ENCODE results near the gene PSAT1. TPM values are rescaled to one million over a fixed set of nuclear protein-coding genes. Genes with fewer than 3 reads are reported as not detected.

The PSAT1 gene
- total RNA-seq, 1 donor from 2014 or later, result 46.1 TPM

- TF ChIP-seq CTCF (conservative IDR thresholded peaks at IDR 0.05; ENCODE audit: low read depth, low read length), result no peak
- DNase-seq (ENCODE audit: low read depth), result no peak
Observed at GRCh38 chr9:78363221-78363620, 66.3 kb downstream of the PSAT1 start.

GRCh38 chr9:78365748-78366697 lies 69.1 kb downstream of the PSAT1 start:
- no peak for DNase-seq (ENCODE audit: low read depth)
- no peak overlapping the region for H3K4me3 ChIP-seq (ENCODE audit: low read depth, low read length)
- peak; percentile 70 for TF ChIP-seq CTCF (conservative IDR thresholded peaks at IDR 0.05; ENCODE audit: low read depth, low read length)

More at GRCh38 chr9:78363221-78363620, 66.3 kb downstream of the PSAT1 start:
- no peak overlapping the region for H3K4me3 ChIP-seq (ENCODE audit: low read depth, low read length)

GRCh38 chr9:78366827-78367226 lies 69.9 kb downstream of the PSAT1 start:
- no peak overlapping the region for H3K4me3 ChIP-seq (ENCODE audit: low read depth, low read length)
- DNase-seq (ENCODE audit: low read depth), result no peak
- TF ChIP-seq CTCF (conservative IDR thresholded peaks at IDR 0.05; ENCODE audit: low read depth, low read length), result no peak

GRCh38 chr9:78368236-78368635 lies 71.3 kb downstream of the PSAT1 start:
- DNase-seq (ENCODE audit: low read depth), result peak; percentile 32
- TF ChIP-seq CTCF (conservative IDR thresholded peaks at IDR 0.05; ENCODE audit: low read depth, low read length), result no peak
- no peak overlapping the region for H3K4me3 ChIP-seq (ENCODE audit: low read depth, low read length)

GRCh38 chr9:78369639-78370219 lies 72.8 kb downstream of the PSAT1 start:
- no peak overlapping the region for H3K4me3 ChIP-seq (ENCODE audit: low read depth, low read length)
- TF ChIP-seq CTCF (conservative IDR thresholded peaks at IDR 0.05; ENCODE audit: low read depth, low read length), result peak; percentile 95
- DNase-seq (ENCODE audit: low read depth), result no peak

- DNase-seq (ENCODE audit: low read depth), result no peak
- H3K4me3 ChIP-seq (ENCODE audit: low read depth, low read length), result no peak overlapping the region
- no peak for TF ChIP-seq CTCF (conservative IDR thresholded peaks at IDR 0.05; ENCODE audit: low read depth, low read length)
Observed at GRCh38 chr9:78370991-78371390, 74.1 kb downstream of the PSAT1 start.

Data from epithelial cell of proximal tubule (primary cell).